T-cell (primary cell): ENCODE results near the gene TTLL1. TPM values are rescaled to one million over a fixed set of nuclear protein-coding genes. Genes with fewer than 3 reads are reported as not detected.

Experiments used
- ATAC-seq, 4 experiments: fragments of 200-7000 bp in 3 of 4; fragments of 150-1000 bp in 1 of 4; cut with Tn5 transposase; replicated peaks in 1 of 4; 1 replicate in 3 of 4; 2 replicates in 1 of 4; pipeline ENCODE4 v1.10.0; 2021; ENCODE audit warnings: moderate library complexity in 3 of 4, mild to moderate bottlenecking in 2 of 4, moderate number of reproducible peaks in 1 of 4
- CTCF ChIA-PET, 2 donors: fragments of 300-600 bp; sonication (Branson Sonifier 250); formaldehyde crosslinking; loops; one replicate each; lab custom pipeline; 2022; ENCODE audit warnings: antibody characterized with exemption in 2 of 2; lab: Charles Lee
- POLR2A ChIA-PET, 2 donors: fragments of 300-600 bp; sonication (Branson Sonifier 250); formaldehyde crosslinking; loops; one replicate each; lab custom pipeline; 2022; ENCODE audit warnings: antibody characterized with exemption in 2 of 2; lab: Charles Lee
- DNase-seq, 35 experiments: peaks; one replicate each; pipeline versions ENCODE4 v3.0.0 to v3.0.0-alpha.2; 2013 to 2023
- H3K27ac ChIP-seq: one replicate; pipeline ENCODE4 v1.5.1; 2013; ENCODE audit warnings: low read length
- H3K27me3 ChIP-seq, 2 experiments: replicated peaks in 1 of 2; 1 replicate in 1 of 2; 2 replicates in 1 of 2; pipeline versions ENCODE4 v1.6.1 to v1.7.0; 2013; ENCODE audit warnings: low read length in 1 of 2, mixed read lengths in 1 of 2; ENCODE audit not compliant: control insufficient read depth in 2 of 2, insufficient read depth in 2 of 2; ENCODE audit errors: extremely low read depth in 1 of 2
- H3K36me3 ChIP-seq, 2 donors: 1 replicate in 1 of 2; 2 replicates in 1 of 2; pipeline versions ENCODE4 v1.6.1 to v1.7.0; 2013; ENCODE audit warnings: low read length in 1 of 2; ENCODE audit not compliant: control insufficient read depth in 2 of 2, insufficient read depth in 1 of 2; ENCODE audit errors: extremely low read depth in 1 of 2
- H3K4me1 ChIP-seq, 2 experiments: 1 replicate in 1 of 2; 2 replicates in 1 of 2; pipeline versions ENCODE4 v1.6.1 to v1.7.0; 2013; ENCODE audit warnings: low read length in 2 of 2, mixed read lengths in 1 of 2; ENCODE audit not compliant: insufficient read depth in 2 of 2, control insufficient read depth in 1 of 2; ENCODE audit errors: extremely low read depth in 1 of 2
- H3K4me3 ChIP-seq, 2 donors: 1 replicate in 1 of 2; 2 replicates in 1 of 2; pipeline versions ENCODE4 v1.5.1 to v1.7.0; 2013; ENCODE audit warnings: mild to moderate bottlenecking in 2 of 2, low read length in 1 of 2, moderate library complexity in 1 of 2; ENCODE audit not compliant: control insufficient read depth in 1 of 2; ENCODE audit errors: extremely low read depth in 1 of 2
- H3K9me3 ChIP-seq: 2 replicates; pipeline ENCODE4 v1.7.0; 2013
- H3K27ac Mint-ChIP-seq, 2 donors: one replicate each; pipeline ENCODE4 v1.8.0; 2020 to 2021; ENCODE audit warnings: mild to moderate bottlenecking in 2 of 2, mixed read lengths in 2 of 2
- H3K27me3 Mint-ChIP-seq, 2 donors: one replicate each; pipeline ENCODE4 v1.8.0; 2021 to 2022; ENCODE audit warnings: mixed read lengths in 2 of 2
- H3K36me3 Mint-ChIP-seq: one replicate; pipeline ENCODE4 v1.8.0; 2021; ENCODE audit warnings: mixed read lengths
- H3K4me1 Mint-ChIP-seq, 3 donors: one replicate each; pipeline ENCODE4 v1.8.0; 2020 to 2022; ENCODE audit warnings: mixed read lengths in 3 of 3, mild to moderate bottlenecking in 1 of 3
- H3K4me3 Mint-ChIP-seq, 3 donors: one replicate each; pipeline ENCODE4 v1.8.0; 2020 to 2022; ENCODE audit warnings: mild to moderate bottlenecking in 3 of 3, mixed read lengths in 3 of 3, moderate library complexity in 3 of 3
- H3K9me3 Mint-ChIP-seq, 3 donors: one replicate each; pipeline ENCODE4 v1.8.0; 2020 to 2022; ENCODE audit warnings: mixed read lengths in 3 of 3
- WGBS: methylation state at CpG from one replicate; pipeline ENCODE4 v1.1.5; 2013; ENCODE audit warnings: missing lambda C conversion rate; ENCODE audit not compliant: insufficient coverage; 5-methylcytosine and 5-hydroxymethylcytosine counted together
- total RNA-seq, 35 experiments: library from RNA in 6 of 35; stranded (reverse) in 6 of 35; fragments of 120-200 nt in 1 of 35; gene quantifications; one replicate each; pipeline versions ENCODE4 v1.2.1 to v1.2.4 and lab custom pipeline; 2013 to 2026

The TTLL1 gene
- total RNA-seq, 5 donors from 2014 or later (not counting 1 experiment from before 2014, with no cell fraction given): 5.6 to 9.0 (median 6.9) TPM

GRCh38 chr22:43094551-43094950 is 5.4 kb upstream of the TTLL1 start:
- Mint-ChIP-seq H3K27ac (no peak overlapping the region), H3K4me1 (peaks cover 0 to 4% (median 4%) of the 10 kb centered on the region in 3 donors), H3K27me3 (no peaks in the 10 kb centered on the region), H3K4me3 (no peak overlapping the region), H3K9me3 (peaks cover 0 to 7% (median 6%) of the 10 kb centered on the region in 3 donors), H3K36me3 (no peaks in the 10 kb centered on the region)
- no peak for DNase-seq
- WGBS: 88% methylated on average over 3 of the region's 4 CpGs
- H3K27me3 ChIP-seq: peaks cover 0 to 2% of the 10 kb centered on the region in 2 experiments
- H3K4me1 ChIP-seq: peaks cover under 1 to 7% of the 10 kb centered on the region in 2 experiments
- no peak overlapping the region for H3K27ac ChIP-seq
- ChIA-PET POLR2A (no interaction called here), CTCF (no interaction called here)
- ATAC-seq: no peak
- H3K9me3 ChIP-seq: no peaks in the 10 kb centered on the region
- H3K36me3 ChIP-seq: no peaks in the 10 kb centered on the region
- no peak overlapping the region for H3K4me3 ChIP-seq

GRCh38 chr22:43094085-43094484 is 4.9 kb upstream of the TTLL1 start:
- ChIA-PET POLR2A (no interaction called here), CTCF (no interaction called here)
- Histone ChIP-seq H3K9me3 (no peaks in the 10 kb centered on the region), H3K27ac (no peak overlapping the region), H3K36me3 (no peaks in the 10 kb centered on the region), H3K4me1 (peaks cover 2 to 10% of the 10 kb centered on the region in 2 experiments), H3K27me3 (peaks cover 0 to 2% of the 10 kb centered on the region in 2 experiments), H3K4me3 (no peak overlapping the region)
- peak in 1 of 35 experiments; percentile 15 for DNase-seq
- Mint-ChIP-seq H3K4me1 (peaks cover 0 to 6% (median 6%) of the 10 kb centered on the region in 3 donors), H3K9me3 (peaks cover 0 to 7% (median 6%) of the 10 kb centered on the region in 3 donors), H3K27me3 (no peaks in the 10 kb centered on the region), H3K36me3 (no peaks in the 10 kb centered on the region), H3K4me3 (no peak overlapping the region), H3K27ac (no peak overlapping the region)
- ATAC-seq: no peak
- WGBS: 75% methylated on average over 3 of the region's 7 CpGs

- peaks cover 0 to 7% (median 6%) of the 10 kb centered on the region in 3 donors for H3K9me3 Mint-ChIP-seq
- 39% methylated on average over 8 of the region's 9 CpGs for WGBS
- DNase-seq (no peak), ATAC-seq (no peak)
- Histone ChIP-seq H3K36me3 (no peaks in the 10 kb centered on the region), H3K4me3 (no peak overlapping the region), H3K9me3 (no peaks in the 10 kb centered on the region), H3K27ac (no peak overlapping the region), H3K27me3 (peaks cover 0 to 2% of the 10 kb centered on the region in 2 experiments), H3K4me1 (peaks cover 5 to 20% of the 10 kb centered on the region in 2 experiments)
- ChIA-PET CTCF (interaction anchor here (0.5 to 0.6 kb wide), 3 partner anchors 19 to 296 kb away, joined by 3 to 6 read pairs (median 3); no protein-coding TSS in a partner anchor), POLR2A (no interaction called here)
- H3K36me3 Mint-ChIP-seq: no peaks in the 10 kb centered on the region
- no peaks in the 10 kb centered on the region for H3K27me3 Mint-ChIP-seq
- H3K4me1 Mint-ChIP-seq: peaks cover 8 to 12% (median 11%) of the 10 kb centered on the region in 3 donors
- no peak overlapping the region for H3K4me3 Mint-ChIP-seq
- no peak overlapping the region for H3K27ac Mint-ChIP-seq
These were observed 2.9 kb upstream of the TTLL1 start for GRCh38 chr22:43092085-43092484.

GRCh38 chr22:43090130-43090789 is 1.1 kb upstream of the TTLL1 start:
- Histone ChIP-seq H3K4me1 (peaks cover 5 to 35% of the 10 kb centered on the region in 2 experiments), H3K27ac (no peak overlapping the region), H3K4me3 (no peak overlapping the region), H3K27me3 (peaks cover 0 to 2% of the 10 kb centered on the region in 2 experiments), H3K36me3 (no peaks in the 10 kb centered on the region), H3K9me3 (no peaks in the 10 kb centered on the region)
- POLR2A ChIA-PET: no interaction called here
- CTCF ChIA-PET: interaction anchor here in 1 of 2 donors (0.6 kb wide), 1 partner anchor 164 kb away, joined by 3 read pairs; no protein-coding TSS in a partner anchor
- DNase-seq: peak in 22 of 35 experiments; percentile 5 to 64 (median 24)
- ATAC-seq: peak in 1 of 4 experiments; percentile 10
- H3K9me3 Mint-ChIP-seq: no peaks in the 10 kb centered on the region
- no peak overlapping the region for H3K27ac Mint-ChIP-seq
- peaks cover 17 to 23% (median 19%) of the 10 kb centered on the region in 3 donors for H3K4me1 Mint-ChIP-seq
- WGBS: 69% methylated on average over 2 of the region's 6 CpGs
- no peaks in the 10 kb centered on the region for H3K36me3 Mint-ChIP-seq
- H3K27me3 Mint-ChIP-seq: no peaks in the 10 kb centered on the region
- H3K4me3 Mint-ChIP-seq: peak overlapping the region; percentile 18 to 47 (median 45)

GRCh38 chr22:43088627-43088983 is 586 bp downstream of the TTLL1 start:
- Histone ChIP-seq H3K36me3 (no peaks in the 10 kb centered on the region), H3K27ac (peak overlapping the region; percentile 61), H3K4me1 (peaks cover 5 to 35% of the 10 kb centered on the region in 2 experiments), H3K9me3 (no peaks in the 10 kb centered on the region), H3K4me3 (peak overlapping the region; percentile 69 to 74), H3K27me3 (no peaks in the 10 kb centered on the region)
- no peak for ATAC-seq
- Mint-ChIP-seq H3K4me1 (peaks cover 17 to 23% (median 19%) of the 10 kb centered on the region in 3 donors), H3K27me3 (no peaks in the 10 kb centered on the region), H3K4me3 (peak overlapping the region; percentile 86 to 92 (median 89)), H3K9me3 (no peaks in the 10 kb centered on the region), H3K27ac (peak overlapping the region; percentile 87 to 90), H3K36me3 (no peaks in the 10 kb centered on the region)
- ChIA-PET CTCF (interaction anchor here in 1 of 2 donors (0.5 kb wide), 1 partner anchor 457 kb away, joined by 5 read pairs; no protein-coding TSS in a partner anchor), POLR2A (no interaction called here)
- no peak for DNase-seq
- WGBS: 55% methylated on average over 7 of the region's 9 CpGs

- Histone ChIP-seq H3K27ac (peak overlapping the region; percentile 74), H3K36me3 (no peaks in the 10 kb centered on the region), H3K27me3 (no peaks in the 10 kb centered on the region), H3K4me3 (no peak overlapping the region), H3K4me1 (peaks cover 5 to 35% of the 10 kb centered on the region in 2 experiments), H3K9me3 (no peaks in the 10 kb centered on the region)
- WGBS: 78% methylated on average over 3 of the region's 19 CpGs
- H3K9me3 Mint-ChIP-seq: no peaks in the 10 kb centered on the region
- H3K27ac Mint-ChIP-seq: peak overlapping the region; percentile 52 to 78
- no peaks in the 10 kb centered on the region for H3K36me3 Mint-ChIP-seq
- ATAC-seq: no peak
- H3K4me3 Mint-ChIP-seq: peak overlapping the region in 1 of 3 donors; percentile 31
- DNase-seq: peak in 5 of 35 experiments; percentile 7 to 63 (median 12)
- CTCF ChIA-PET: no interaction called here
- H3K27me3 Mint-ChIP-seq: no peaks in the 10 kb centered on the region
- POLR2A ChIA-PET: no interaction called here
- peaks cover 17 to 23% (median 19%) of the 10 kb centered on the region in 3 donors for H3K4me1 Mint-ChIP-seq
These were observed 3.3 kb downstream of the TTLL1 start for GRCh38 chr22:43085658-43086606.
